Activated CD8-positive, alpha-beta T cell treated with anti-CD3 and anti-CD28 coated beads, Interleukin-2, amount 10 ng/mL, durations not matched to agents 7 days and 5 days (primary cell): ENCODE data around the gene MYLK. TPM values are rescaled to one million over a fixed set of nuclear protein-coding genes. Genes with fewer than 3 reads are reported as not detected.

Experiments used
- ATAC-seq: fragments of 150-1000 bp; cut with Tn5 transposase; one replicate; pipeline ENCODE4 v1.10.0; 2021; ENCODE audit warnings: moderate library complexity
- CTCF ChIA-PET: fragments of 350-600 bp; sonication (Branson Sonifier 250); formaldehyde crosslinking; loops from one replicate; lab custom pipeline; 2021; ENCODE audit warnings: antibody characterized with exemption; lab: Charles Lee
- POLR2A ChIA-PET: fragments of 350-600 bp; sonication (Branson Sonifier 250); formaldehyde crosslinking; loops from one replicate; lab custom pipeline; 2021; ENCODE audit warnings: antibody characterized with exemption; lab: Charles Lee
- DNase-seq: peaks from one replicate; pipeline ENCODE4 v3.0.0-alpha.2; 2020
- H3K27ac Mint-ChIP-seq: one replicate; pipeline ENCODE4 v1.8.0; 2021; ENCODE audit warnings: mild to moderate bottlenecking, mixed read lengths
- H3K27me3 Mint-ChIP-seq: one replicate; pipeline ENCODE4 v1.8.0; 2021; ENCODE audit warnings: low read depth, mixed read lengths
- H3K36me3 Mint-ChIP-seq: one replicate; pipeline ENCODE4 v1.8.0; 2021; ENCODE audit warnings: low read depth, mixed read lengths
- H3K4me1 Mint-ChIP-seq: one replicate; pipeline ENCODE4 v1.8.0; 2021; ENCODE audit warnings: low read depth, mixed read lengths
- H3K4me3 Mint-ChIP-seq: one replicate; pipeline ENCODE4 v1.8.0; 2021; ENCODE audit warnings: mild to moderate bottlenecking, mixed read lengths
- H3K9me3 Mint-ChIP-seq: one replicate; pipeline ENCODE4 v1.8.0; 2022; ENCODE audit warnings: mixed read lengths; ENCODE audit not compliant: insufficient read depth
- total RNA-seq, 2 experiments: library from RNA; stranded (reverse); gene quantifications; one replicate each; pipeline ENCODE4 v1.2.3, GENCODE V29; 2021

Gene MYLK
- total RNA-seq, 2 experiments from 2014 or later: not detected

GRCh38 chr3:123764647-123765046 is 119.5 kb downstream of the MYLK start:
- no peaks in the 10 kb centered on the region for H3K36me3 Mint-ChIP-seq
- ChIA-PET POLR2A (no interaction called here), CTCF (no interaction called here)
- H3K4me1 Mint-ChIP-seq: no peaks in the 10 kb centered on the region
- H3K9me3 Mint-ChIP-seq: no peaks in the 10 kb centered on the region
- no peak overlapping the region for H3K4me3 Mint-ChIP-seq
- peaks cover 8% of the 10 kb centered on the region for H3K27me3 Mint-ChIP-seq
- DNase-seq (no peak), ATAC-seq (no peak)
- no peak overlapping the region for H3K27ac Mint-ChIP-seq

GRCh38 chr3:123762805-123763204 is 121.3 kb downstream of the MYLK start:
- POLR2A ChIA-PET: no interaction called here
- DNase-seq (no peak), ATAC-seq (no peak)
- peaks cover 17% of the 10 kb centered on the region for H3K27me3 Mint-ChIP-seq
- H3K4me1 Mint-ChIP-seq: peaks cover 1% of the 10 kb centered on the region
- no peaks in the 10 kb centered on the region for H3K9me3 Mint-ChIP-seq
- no peak overlapping the region for H3K4me3 Mint-ChIP-seq
- CTCF ChIA-PET: no interaction called here
- H3K36me3 Mint-ChIP-seq: no peaks in the 10 kb centered on the region
- H3K27ac Mint-ChIP-seq: no peak overlapping the region

GRCh38 chr3:123760817-123761216 is 123.3 kb downstream of the MYLK start:
- Mint-ChIP-seq H3K4me1 (peaks cover 13% of the 10 kb centered on the region), H3K27ac (no peak overlapping the region), H3K36me3 (no peaks in the 10 kb centered on the region), H3K27me3 (peaks cover 25% of the 10 kb centered on the region), H3K4me3 (no peak overlapping the region), H3K9me3 (no peaks in the 10 kb centered on the region)
- ATAC-seq: no peak
- ChIA-PET CTCF (no interaction called here), POLR2A (no interaction called here)
- DNase-seq: no peak

- POLR2A ChIA-PET: no interaction called here
- DNase-seq (no peak), ATAC-seq (no peak)
- Mint-ChIP-seq H3K9me3 (no peaks in the 10 kb centered on the region), H3K27ac (no peak overlapping the region), H3K36me3 (no peaks in the 10 kb centered on the region), H3K4me1 (peaks cover 13% of the 10 kb centered on the region), H3K4me3 (no peak overlapping the region), H3K27me3 (peaks cover 27% of the 10 kb centered on the region)
- CTCF ChIA-PET: no interaction called here
Observed at GRCh38 chr3:123759871-123760270, 124.3 kb downstream of the MYLK start.

- no peak for ATAC-seq
Observed at GRCh38 chr3:123759311-123759710, 124.8 kb downstream of the MYLK start.

GRCh38 chr3:123758081-123758564 is 126.0 kb downstream of the MYLK start:
- Mint-ChIP-seq H3K4me1 (peaks cover 13% of the 10 kb centered on the region), H3K27me3 (peaks cover 25% of the 10 kb centered on the region), H3K9me3 (no peaks in the 10 kb centered on the region), H3K36me3 (no peaks in the 10 kb centered on the region), H3K4me3 (no peak overlapping the region), H3K27ac (no peak overlapping the region)
- DNase-seq (no peak), ATAC-seq (no peak)
- ChIA-PET CTCF (interaction anchor here (2.0 kb wide), 1 partner anchor 34 kb away, joined by 6 read pairs; no protein-coding TSS in a partner anchor), POLR2A (interaction anchor here (0.9 kb wide), 1 partner anchor 17 kb away, joined by 3 read pairs; no protein-coding TSS in a partner anchor)

More at GRCh38 chr3:123759311-123759710, 124.8 kb downstream of the MYLK start:
- Mint-ChIP-seq H3K27ac (no peak overlapping the region), H3K4me1 (peaks cover 13% of the 10 kb centered on the region), H3K9me3 (no peaks in the 10 kb centered on the region), H3K36me3 (no peaks in the 10 kb centered on the region), H3K4me3 (no peak overlapping the region), H3K27me3 (peaks cover 25% of the 10 kb centered on the region)
- ChIA-PET POLR2A (no interaction called here), CTCF (interaction anchor here (2.0 kb wide), 1 partner anchor 35 kb away, joined by 6 read pairs; no protein-coding TSS in a partner anchor)
- no peak for DNase-seq

- no peaks in the 10 kb centered on the region for H3K9me3 Mint-ChIP-seq
- H3K4me3 Mint-ChIP-seq: no peak overlapping the region
- CTCF ChIA-PET: interaction anchor here (2.0 kb wide), 1 partner anchor 33 kb away, joined by 6 read pairs; no protein-coding TSS in a partner anchor
- no peak for ATAC-seq
- DNase-seq: no peak
- peaks cover 13% of the 10 kb centered on the region for H3K4me1 Mint-ChIP-seq
- POLR2A ChIA-PET: interaction anchor here (0.9 kb wide), 1 partner anchor 18 kb away, joined by 3 read pairs; no protein-coding TSS in a partner anchor
- H3K27ac Mint-ChIP-seq: no peak overlapping the region
- H3K27me3 Mint-ChIP-seq: peaks cover 25% of the 10 kb centered on the region
- H3K36me3 Mint-ChIP-seq: no peaks in the 10 kb centered on the region
Observed at GRCh38 chr3:123757281-123757940, 126.7 kb downstream of the MYLK start.

- Mint-ChIP-seq H3K27me3 (peaks cover 25% of the 10 kb centered on the region), H3K9me3 (no peaks in the 10 kb centered on the region), H3K4me3 (no peak overlapping the region), H3K4me1 (peaks cover 13% of the 10 kb centered on the region), H3K27ac (no peak overlapping the region), H3K36me3 (no peaks in the 10 kb centered on the region)
- ATAC-seq: no peak
- ChIA-PET POLR2A (no interaction called here), CTCF (interaction anchor here (1.0 kb wide), 1 partner anchor 32 kb away, joined by 3 read pairs; no protein-coding TSS in a partner anchor)
- DNase-seq: no peak
Observed at GRCh38 chr3:123755501-123755900, 128.6 kb downstream of the MYLK start.

- CTCF ChIA-PET: no interaction called here
- no peak for ATAC-seq
- Mint-ChIP-seq H3K4me1 (peaks cover 13% of the 10 kb centered on the region), H3K9me3 (no peaks in the 10 kb centered on the region), H3K27ac (no peak overlapping the region), H3K4me3 (no peak overlapping the region), H3K27me3 (peaks cover 25% of the 10 kb centered on the region), H3K36me3 (no peaks in the 10 kb centered on the region)
- POLR2A ChIA-PET: no interaction called here
- no peak for DNase-seq
Observed at GRCh38 chr3:123755085-123755484, 129.0 kb downstream of the MYLK start.

GRCh38 chr3:123753286-123753685 is 130.8 kb downstream of the MYLK start:
- ATAC-seq (no peak), DNase-seq (no peak)
- CTCF ChIA-PET: no interaction called here
- Mint-ChIP-seq H3K4me3 (no peak overlapping the region), H3K36me3 (no peaks in the 10 kb centered on the region), H3K27me3 (peaks cover 17% of the 10 kb centered on the region), H3K27ac (no peak overlapping the region), H3K9me3 (no peaks in the 10 kb centered on the region), H3K4me1 (peaks cover 13% of the 10 kb centered on the region)
- POLR2A ChIA-PET: no interaction called here

- ATAC-seq (no peak), DNase-seq (no peak)
- Mint-ChIP-seq H3K4me3 (no peak overlapping the region), H3K36me3 (no peaks in the 10 kb centered on the region), H3K4me1 (peaks cover 6% of the 10 kb centered on the region), H3K9me3 (no peaks in the 10 kb centered on the region), H3K27ac (no peak overlapping the region), H3K27me3 (peaks cover 9% of the 10 kb centered on the region)
- ChIA-PET CTCF (no interaction called here), POLR2A (no interaction called here)
Observed at GRCh38 chr3:123752228-123752627, 131.9 kb downstream of the MYLK start.

- DNase-seq (no peak), ATAC-seq (no peak)
- CTCF ChIA-PET: no interaction called here
- no peaks in the 10 kb centered on the region for H3K36me3 Mint-ChIP-seq
- peaks cover 1% of the 10 kb centered on the region for H3K4me1 Mint-ChIP-seq
- peaks cover 10% of the 10 kb centered on the region for H3K27me3 Mint-ChIP-seq
- H3K9me3 Mint-ChIP-seq: no peaks in the 10 kb centered on the region
- H3K27ac Mint-ChIP-seq: no peak overlapping the region
- H3K4me3 Mint-ChIP-seq: no peak overlapping the region
- POLR2A ChIA-PET: no interaction called here
Observed at GRCh38 chr3:123751433-123751832, 132.7 kb downstream of the MYLK start.
